GM23338 (cell line): Measurements from ENCODE around the gene RAB11FIP4.

Source experiments
- EZH2 ChIP-seq: fragments of 200-600 bp; sonication (generic); IDR thresholded peaks from one replicate; pipeline ENCODE4 v1.8.0; 2017; ENCODE audit warnings: antibody characterized with exemption, mild to moderate bottlenecking, low read depth; ENCODE audit not compliant: unreplicated experiment
- EZH2phosphoT487 ChIP-seq: fragments of 200-600 bp; sonication (generic); IDR thresholded peaks from one replicate; pipeline ENCODE4 v1.8.1; 2018; ENCODE audit warnings: antibody characterized with exemption; ENCODE audit not compliant: unreplicated experiment
- JUNB ChIP-seq: IDR thresholded peaks from one replicate; pipeline ENCODE4 v1.6.1; 2016; ENCODE audit warnings: antibody characterized with exemption; ENCODE audit not compliant: unreplicated experiment
- POLR2AphosphoS5 ChIP-seq: IDR thresholded peaks from 2 replicates; pipeline ENCODE4 v1.6.1; 2016; ENCODE audit warnings: antibody characterized with exemption, low read depth
- STAT1 ChIP-seq: IDR thresholded peaks from one replicate; pipeline ENCODE4 v1.6.1; 2016; ENCODE audit warnings: antibody characterized with exemption; ENCODE audit not compliant: unreplicated experiment
- TF ChIP-seq, protein P1 (sequence below), 2 experiments: fragments of 200-600 bp in 1 of 2; sonication (generic) in 1 of 2; conservative IDR thresholded peaks; 2 replicates each; pipeline versions ENCODE4 v1.5.1 to v1.6.1; 2016 to 2017; ENCODE audit warnings: antibody characterized with exemption in 2 of 2, low read depth in 2 of 2, mild to moderate bottlenecking in 2 of 2, moderate library complexity in 1 of 2
- TF ChIP-seq, protein P2 (sequence below): IDR thresholded peaks from one replicate; pipeline ENCODE4 v1.6.1; 2018; ENCODE audit warnings: antibody characterized with exemption; ENCODE audit not compliant: unreplicated experiment

GRCh38 chr17:31538080-31538762 is 146.7 kb downstream of the RAB11FIP4 start:
- TF ChIP-seq, protein P1, sequence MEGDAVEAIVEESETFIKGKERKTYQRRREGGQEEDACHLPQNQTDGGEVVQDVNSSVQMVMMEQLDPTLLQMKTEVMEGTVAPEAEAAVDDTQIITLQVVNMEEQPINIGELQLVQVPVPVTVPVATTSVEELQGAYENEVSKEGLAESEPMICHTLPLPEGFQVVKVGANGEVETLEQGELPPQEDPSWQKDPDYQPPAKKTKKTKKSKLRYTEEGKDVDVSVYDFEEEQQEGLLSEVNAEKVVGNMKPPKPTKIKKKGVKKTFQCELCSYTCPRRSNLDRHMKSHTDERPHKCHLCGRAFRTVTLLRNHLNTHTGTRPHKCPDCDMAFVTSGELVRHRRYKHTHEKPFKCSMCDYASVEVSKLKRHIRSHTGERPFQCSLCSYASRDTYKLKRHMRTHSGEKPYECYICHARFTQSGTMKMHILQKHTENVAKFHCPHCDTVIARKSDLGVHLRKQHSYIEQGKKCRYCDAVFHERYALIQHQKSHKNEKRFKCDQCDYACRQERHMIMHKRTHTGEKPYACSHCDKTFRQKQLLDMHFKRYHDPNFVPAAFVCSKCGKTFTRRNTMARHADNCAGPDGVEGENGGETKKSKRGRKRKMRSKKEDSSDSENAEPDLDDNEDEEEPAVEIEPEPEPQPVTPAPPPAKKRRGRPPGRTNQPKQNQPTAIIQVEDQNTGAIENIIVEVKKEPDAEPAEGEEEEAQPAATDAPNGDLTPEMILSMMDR (conservative IDR thresholded peaks at IDR 0.05; ENCODE audit: low read depth in 2 of 2) = no peak
- TF ChIP-seq POLR2AphosphoS5 = no peak
- no peak for TF ChIP-seq EZH2phosphoT487
- no peak for TF ChIP-seq JUNB
- no peak for TF ChIP-seq EZH2
- TF ChIP-seq, protein P2, sequence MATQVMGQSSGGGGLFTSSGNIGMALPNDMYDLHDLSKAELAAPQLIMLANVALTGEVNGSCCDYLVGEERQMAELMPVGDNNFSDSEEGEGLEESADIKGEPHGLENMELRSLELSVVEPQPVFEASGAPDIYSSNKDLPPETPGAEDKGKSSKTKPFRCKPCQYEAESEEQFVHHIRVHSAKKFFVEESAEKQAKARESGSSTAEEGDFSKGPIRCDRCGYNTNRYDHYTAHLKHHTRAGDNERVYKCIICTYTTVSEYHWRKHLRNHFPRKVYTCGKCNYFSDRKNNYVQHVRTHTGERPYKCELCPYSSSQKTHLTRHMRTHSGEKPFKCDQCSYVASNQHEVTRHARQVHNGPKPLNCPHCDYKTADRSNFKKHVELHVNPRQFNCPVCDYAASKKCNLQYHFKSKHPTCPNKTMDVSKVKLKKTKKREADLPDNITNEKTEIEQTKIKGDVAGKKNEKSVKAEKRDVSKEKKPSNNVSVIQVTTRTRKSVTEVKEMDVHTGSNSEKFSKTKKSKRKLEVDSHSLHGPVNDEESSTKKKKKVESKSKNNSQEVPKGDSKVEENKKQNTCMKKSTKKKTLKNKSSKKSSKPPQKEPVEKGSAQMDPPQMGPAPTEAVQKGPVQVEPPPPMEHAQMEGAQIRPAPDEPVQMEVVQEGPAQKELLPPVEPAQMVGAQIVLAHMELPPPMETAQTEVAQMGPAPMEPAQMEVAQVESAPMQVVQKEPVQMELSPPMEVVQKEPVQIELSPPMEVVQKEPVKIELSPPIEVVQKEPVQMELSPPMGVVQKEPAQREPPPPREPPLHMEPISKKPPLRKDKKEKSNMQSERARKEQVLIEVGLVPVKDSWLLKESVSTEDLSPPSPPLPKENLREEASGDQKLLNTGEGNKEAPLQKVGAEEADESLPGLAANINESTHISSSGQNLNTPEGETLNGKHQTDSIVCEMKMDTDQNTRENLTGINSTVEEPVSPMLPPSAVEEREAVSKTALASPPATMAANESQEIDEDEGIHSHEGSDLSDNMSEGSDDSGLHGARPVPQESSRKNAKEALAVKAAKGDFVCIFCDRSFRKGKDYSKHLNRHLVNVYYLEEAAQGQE = no peak
- TF ChIP-seq STAT1 = no peak
